HepG2 (cell line): ENCODE data around the gene DNAAF8. TPM values are rescaled to one million over a fixed set of nuclear protein-coding genes. Genes with fewer than 3 reads are reported as not detected.

Experiments
- ATAC-seq: fragments of 200-7000 bp; cut with Tn5 transposase; 3 replicates; pipeline ENCODE4 v1.9.1; 2020; ENCODE audit warnings: mild to moderate bottlenecking, moderate library complexity
- BruUV-seq: library from RNA; stranded (reverse); fragments of 400-500 nt; replicated peaks from 2 replicates; lab custom pipeline; 2021; lab: Mats Ljungman, UMichigan
- CTCF ChIA-PET: fragments of 300-600 bp; formaldehyde crosslinking; extraction: SDS; loops from one replicate; lab custom pipeline; 2021; ENCODE audit warnings: low total read pairs, inconsistent platforms, low intra/inter-chr PET ratio; lab: Yijun Ruan, JAX
- POLR2A ChIA-PET: fragments of 350-600 bp; sonication (Branson Sonifier 250); formaldehyde crosslinking; loops from one replicate; lab custom pipeline; 2020; ENCODE audit warnings: antibody characterized with exemption, inconsistent platforms; lab: Yijun Ruan, JAX
- DNase-seq: peaks from one replicate; pipeline ENCODE4 v3.0.0-alpha.2; 2015; ENCODE audit warnings: low spot score
- FAIRE-seq: peaks from 3 replicates; lab custom pipeline; 2011; peaks lifted over from hg19 to GRCh38; lab: Jason Lieb, UNC
- H2AFZ ChIP-seq: one replicate; pipeline ENCODE4 v1.6.1; 2011; ENCODE audit warnings: low read length, inconsistent platforms
- H3K27ac ChIP-seq: fragments of 300-600 bp; 3 replicates; pipeline ENCODE4 v1.8.0; 2011; ENCODE audit warnings: mixed run types, mild to moderate bottlenecking, mixed read lengths, low read length, inconsistent platforms; ENCODE audit not compliant: insufficient read depth; ENCODE audit errors: extremely low read length
- H3K27me3 ChIP-seq, 2 experiments: fragments of 200-600 bp in 1 of 2; 2 replicates in 1 of 2; 3 replicates in 1 of 2; pipeline versions ENCODE4 v1.6.0 to v1.8.0; 2011; ENCODE audit warnings: low read length in 2 of 2, mild to moderate bottlenecking in 2 of 2, moderate library complexity in 2 of 2, inconsistent platforms in 1 of 2; ENCODE audit not compliant: insufficient read depth in 2 of 2, control insufficient read depth in 1 of 2
- H3K36me3 ChIP-seq, 2 experiments: fragments of 200-600 bp in 1 of 2; replicated peaks in 1 of 2; 2 replicates in 1 of 2; 3 replicates in 1 of 2; pipeline versions ENCODE4 v1.5.1 to v1.8.0; 2011; ENCODE audit warnings: low read length in 2 of 2, inconsistent platforms in 1 of 2; ENCODE audit not compliant: insufficient read depth in 2 of 2, control insufficient read depth in 1 of 2
- H3K4me1 ChIP-seq: 2 replicates; pipeline ENCODE4 v1.5.1; 2012; ENCODE audit warnings: low read length, inconsistent platforms; ENCODE audit not compliant: insufficient read depth
- H3K4me2 ChIP-seq: 2 replicates; pipeline ENCODE4 v1.6.0; 2011; ENCODE audit warnings: low read depth, low read length, inconsistent platforms
- H3K4me3 ChIP-seq, 3 experiments: fragments of 200-600 bp in 1 of 3; sonication (generic), shearing (Covaris generic) in 1 of 3; replicated peaks in 1 of 3; 2 replicates each; pipeline ENCODE4 v1.5.1; 2011 to 2016; ENCODE audit warnings: low read length in 3 of 3, inconsistent platforms in 2 of 3, low read depth in 2 of 3, mild to moderate bottlenecking in 2 of 3, control low read depth in 1 of 3, mixed read lengths in 1 of 3; ENCODE audit not compliant: insufficient read depth in 1 of 3
- H3K79me2 ChIP-seq: one replicate; pipeline ENCODE4 v1.6.1; 2011; ENCODE audit warnings: low read length, inconsistent platforms; ENCODE audit not compliant: insufficient read depth
- H3K9ac ChIP-seq: 2 replicates; pipeline ENCODE4 v1.6.0; 2011; ENCODE audit warnings: mild to moderate bottlenecking, low read depth, low read length, inconsistent platforms; ENCODE audit not compliant: insufficient read depth
- H3K9me3 ChIP-seq: 2 replicates; pipeline ENCODE4 v1.5.1; 2012; ENCODE audit warnings: mild to moderate bottlenecking, low read length
- H4K20me1 ChIP-seq: 2 replicates; pipeline ENCODE4 v1.6.0; 2011; ENCODE audit warnings: inconsistent platforms, mild to moderate bottlenecking, low read length, moderate library complexity; ENCODE audit not compliant: insufficient read depth
- HDAC6 ChIP-seq: fragments of 200-600 bp; sonication (generic); IDR thresholded peaks from 2 replicates; pipeline ENCODE4 v1.7.0; 2017; ENCODE audit warnings: mild to moderate bottlenecking, antibody characterized with exemption, low read length, low read depth
- HIVEP1 ChIP-seq: sonication (generic); formaldehyde crosslinking; IDR thresholded peaks from 2 replicates; pipeline ENCODE4 v1.4.0; 2020; ENCODE audit warnings: mild to moderate bottlenecking, missing genetic modification reagents
- KDM1A ChIP-seq: IDR thresholded peaks from 2 replicates; pipeline ENCODE4 v1.6.1; 2016; ENCODE audit warnings: missing compliant biosample characterization
- MZF1 ChIP-seq: sonication (generic); formaldehyde crosslinking; IDR thresholded peaks from 2 replicates; pipeline ENCODE4 v1.8.1; 2023; ENCODE audit warnings: mild to moderate bottlenecking, missing genetic modification reagents, borderline replicate concordance
- RARA ChIP-seq: IDR thresholded peaks from 2 replicates; pipeline ENCODE4 v1.6.1; 2016; ENCODE audit warnings: missing genetic modification reagents, missing compliant biosample characterization
- SP4 ChIP-seq: sonication (generic); formaldehyde crosslinking; IDR thresholded peaks from 2 replicates; pipeline ENCODE4 v1.8.1; 2023; ENCODE audit warnings: mild to moderate bottlenecking, missing genetic modification reagents
- ZBTB7A ChIP-seq: sonication (generic); formaldehyde crosslinking; IDR thresholded peaks from 2 replicates; pipeline ENCODE4 v1.8.0; 2022; ENCODE audit warnings: mild to moderate bottlenecking, missing genetic modification reagents
- ZFYVE20 ChIP-seq: sonication (generic); formaldehyde crosslinking; IDR thresholded peaks from 2 replicates; pipeline ENCODE4 v1.8.0; 2023; ENCODE audit warnings: low read depth, mild to moderate bottlenecking, moderate library complexity, missing genetic modification reagents, borderline replicate concordance
- ZNF317 ChIP-seq: sonication (generic); formaldehyde crosslinking; IDR thresholded peaks from 2 replicates; pipeline ENCODE4 v1.5.0; 2020; ENCODE audit warnings: mild to moderate bottlenecking, missing genetic modification reagents
- ZNF432 ChIP-seq: sonication (generic); formaldehyde crosslinking; IDR thresholded peaks from 2 replicates; pipeline ENCODE4 v1.5.0; 2020; ENCODE audit warnings: missing genetic modification reagents, mild to moderate bottlenecking, borderline replicate concordance
- ZNF556 ChIP-seq: sonication (generic); formaldehyde crosslinking; IDR thresholded peaks from 2 replicates; pipeline ENCODE4 v1.4.0; 2020; ENCODE audit warnings: mild to moderate bottlenecking, missing genetic modification reagents, borderline replicate concordance
- ZNF562 ChIP-seq: sonication (generic); formaldehyde crosslinking; IDR thresholded peaks from 2 replicates; pipeline ENCODE4 v1.8.0; 2022; ENCODE audit warnings: missing genetic modification reagents, borderline replicate concordance
- WGBS: methylation state at CpG from one replicate; pipeline ENCODE4 v1.1.6; 2017; ENCODE audit warnings: low lambda C conversion rate; 5-methylcytosine and 5-hydroxymethylcytosine counted together
- in situ Hi-C: cut with HindIII; loops from 2 replicates; pipeline ENCODE4 v1.10.0; 2017; ENCODE audit warnings: low pct_unique_long_range_greater_than_20kb; ENCODE audit not compliant: extremely low pct_ligation_motif_present
- intact Hi-C: fragments of 100-400 bp; cut with micrococcal nuclease; formaldehyde crosslinking; loops from one replicate; pipeline ENCODE4 v1.10.0; 2022; ENCODE audit not compliant: unreplicated experiment
- polyA plus RNA-seq, 8 experiments: library from polyadenylated mRNA; depleted of rRNA in 3 of 8; stranded (reverse) in 7 of 8; unstranded in 1 of 8; fragments of >200 nt; fragmentation: Illumina TruSeq in 4 of 8; extraction: Trizol in 4 of 8; gene quantifications; 2 replicates each; pipeline versions ENCODE4 v1.2.1 to v1.2.3, GENCODE V29; 2011 to 2016; ENCODE audit warnings: low read depth in 4 of 8, missing spikeins in 1 of 8, mixed read lengths in 1 of 8; ENCODE audit not compliant: insufficient read depth in 1 of 8
- total RNA-seq, 5 experiments: library from RNA; depleted of rRNA; stranded (reverse); fragments of >200 nt; fragmentation: Illumina TruSeq; extraction: Trizol; gene quantifications; 2 replicates each; pipeline ENCODE4 v1.2.3, GENCODE V29; 2016; ENCODE audit warnings: low read depth in 1 of 5
- TF ChIP-seq, protein P1 (sequence below): IDR thresholded peaks from 2 replicates; pipeline ENCODE4 v1.6.1; 2012; ENCODE audit warnings: low read length, improper control_type of control experiment
- TF ChIP-seq, protein P2 (sequence below): sonication (generic); formaldehyde crosslinking; IDR thresholded peaks from 2 replicates; pipeline ENCODE4 v1.4.0; 2020; ENCODE audit warnings: mild to moderate bottlenecking, low read depth, missing genetic modification reagents
- TF ChIP-seq, protein P3 (sequence below): sonication (generic); formaldehyde crosslinking; IDR thresholded peaks from 2 replicates; pipeline ENCODE4 v1.4.0; 2020; ENCODE audit warnings: low read depth, mild to moderate bottlenecking, missing genetic modification reagents

Gene DNAAF8
- total and polyA plus RNA-seq, 2 of the 13 experiments (the other 11 are each of a cell fraction or from before 2014, with no cell fraction given): 0.44 TPM; not detected in 1

DNA sequence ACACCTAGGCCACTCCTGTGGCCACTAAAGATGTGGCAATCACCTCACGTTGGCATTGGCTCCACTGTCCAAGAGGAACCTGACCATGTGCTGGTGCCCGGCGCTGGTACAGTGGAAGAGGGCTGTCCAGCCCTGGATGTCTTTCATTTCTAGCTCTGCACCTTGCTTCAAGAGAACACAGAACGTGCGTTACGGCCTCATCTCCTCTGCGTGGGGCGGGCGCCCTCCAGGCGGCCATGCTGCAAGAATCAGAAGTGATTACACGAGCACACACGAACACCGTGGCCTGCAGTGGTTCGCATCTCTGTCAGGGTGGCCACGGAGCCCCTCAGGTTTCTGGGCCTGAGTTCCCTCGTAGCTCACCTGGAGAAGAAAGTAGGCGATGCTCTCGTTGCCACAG, 7.7 kb upstream of the DNAAF8 start:
- Histone ChIP-seq H3K79me2 (peaks cover 1% of the 10 kb centered on the region), H3K27me3 (no peaks in the 10 kb centered on the region; a peak in 1 of 5 replicates), H3K9ac (no peak overlapping the region), H3K36me3 (peaks cover 10 to 43% of the 10 kb centered on the region in 2 experiments), H3K9me3 (no peaks in the 10 kb centered on the region), H3K4me3 (no peak overlapping the region), H4K20me1 (no peaks in the 10 kb centered on the region), H3K4me1 (no peaks in the 10 kb centered on the region), H3K4me2 (no peak overlapping the region), H3K27ac (no peak overlapping the region), H2AFZ (no peak overlapping the region)
- 90% methylated on average over 3 of the region's 18 CpGs for WGBS
- in situ Hi-C loops: no loop called here
- no TSS peak for BruUV-seq
- no peak for FAIRE-seq
- POLR2A ChIA-PET: no interaction called here
- intact Hi-C loops: no loop called here
- CTCF ChIA-PET: no interaction called here
- no peak for TF ChIP-seq HIVEP1 (CRISPR knock-in tag)
- no peak for TF ChIP-seq ZNF562 (CRISPR knock-in tag)
- no peak for TF ChIP-seq ZNF432
- TF ChIP-seq ZNF317 (CRISPR knock-in tag): no peak
- no peak for TF ChIP-seq MZF1
- TF ChIP-seq KDM1A (CRISPR knock-in tag): no peak
- TF ChIP-seq, protein P1, sequence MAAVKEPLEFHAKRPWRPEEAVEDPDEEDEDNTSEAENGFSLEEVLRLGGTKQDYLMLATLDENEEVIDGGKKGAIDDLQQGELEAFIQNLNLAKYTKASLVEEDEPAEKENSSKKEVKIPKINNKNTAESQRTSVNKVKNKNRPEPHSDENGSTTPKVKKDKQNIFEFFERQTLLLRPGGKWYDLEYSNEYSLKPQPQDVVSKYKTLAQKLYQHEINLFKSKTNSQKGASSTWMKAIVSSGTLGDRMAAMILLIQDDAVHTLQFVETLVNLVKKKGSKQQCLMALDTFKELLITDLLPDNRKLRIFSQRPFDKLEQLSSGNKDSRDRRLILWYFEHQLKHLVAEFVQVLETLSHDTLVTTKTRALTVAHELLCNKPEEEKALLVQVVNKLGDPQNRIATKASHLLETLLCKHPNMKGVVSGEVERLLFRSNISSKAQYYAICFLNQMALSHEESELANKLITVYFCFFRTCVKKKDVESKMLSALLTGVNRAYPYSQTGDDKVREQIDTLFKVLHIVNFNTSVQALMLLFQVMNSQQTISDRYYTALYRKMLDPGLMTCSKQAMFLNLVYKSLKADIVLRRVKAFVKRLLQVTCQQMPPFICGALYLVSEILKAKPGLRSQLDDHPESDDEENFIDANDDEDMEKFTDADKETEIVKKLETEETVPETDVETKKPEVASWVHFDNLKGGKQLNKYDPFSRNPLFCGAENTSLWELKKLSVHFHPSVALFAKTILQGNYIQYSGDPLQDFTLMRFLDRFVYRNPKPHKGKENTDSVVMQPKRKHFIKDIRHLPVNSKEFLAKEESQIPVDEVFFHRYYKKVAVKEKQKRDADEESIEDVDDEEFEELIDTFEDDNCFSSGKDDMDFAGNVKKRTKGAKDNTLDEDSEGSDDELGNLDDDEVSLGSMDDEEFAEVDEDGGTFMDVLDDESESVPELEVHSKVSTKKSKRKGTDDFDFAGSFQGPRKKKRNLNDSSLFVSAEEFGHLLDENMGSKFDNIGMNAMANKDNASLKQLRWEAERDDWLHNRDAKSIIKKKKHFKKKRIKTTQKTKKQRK: no peak
- no peak for TF ChIP-seq SP4
- TF ChIP-seq, protein P2, sequence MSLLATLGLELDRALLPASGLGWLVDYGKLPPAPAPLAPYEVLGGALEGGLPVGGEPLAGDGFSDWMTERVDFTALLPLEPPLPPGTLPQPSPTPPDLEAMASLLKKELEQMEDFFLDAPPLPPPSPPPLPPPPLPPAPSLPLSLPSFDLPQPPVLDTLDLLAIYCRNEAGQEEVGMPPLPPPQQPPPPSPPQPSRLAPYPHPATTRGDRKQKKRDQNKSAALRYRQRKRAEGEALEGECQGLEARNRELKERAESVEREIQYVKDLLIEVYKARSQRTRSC: no peak
- no peak for TF ChIP-seq ZNF556
- TF ChIP-seq ZBTB7A (CRISPR knock-in tag): no peak
- TF ChIP-seq HDAC6: no peak
- TF ChIP-seq RARA (CRISPR knock-in tag): no peak
- TF ChIP-seq ZFYVE20 (CRISPR knock-in tag): no peak
- TF ChIP-seq, protein P3, sequence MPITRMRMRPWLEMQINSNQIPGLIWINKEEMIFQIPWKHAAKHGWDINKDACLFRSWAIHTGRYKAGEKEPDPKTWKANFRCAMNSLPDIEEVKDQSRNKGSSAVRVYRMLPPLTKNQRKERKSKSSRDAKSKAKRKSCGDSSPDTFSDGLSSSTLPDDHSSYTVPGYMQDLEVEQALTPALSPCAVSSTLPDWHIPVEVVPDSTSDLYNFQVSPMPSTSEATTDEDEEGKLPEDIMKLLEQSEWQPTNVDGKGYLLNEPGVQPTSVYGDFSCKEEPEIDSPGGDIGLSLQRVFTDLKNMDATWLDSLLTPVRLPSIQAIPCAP: no peak
- ATAC-seq: no peak
- no peak for DNase-seq
